ENCODE results near the gene ZFR2. TPM values are rescaled to one million over a fixed set of nuclear protein-coding genes. Genes with fewer than 3 reads are reported as not detected.
"Not testable (repeated sequence)": the region's sequence is repeated elsewhere in the genome, so short reads cannot be mapped to it uniquely, and the experiment has no call there.

The ZFR2 gene
- total and polyA plus RNA-seq, 10 of the 15 experiments (the other 5 are each of a cell fraction or from before 2014, with no cell fraction given): 0.18 TPM; not detected in 9

GRCh38 chr19:3765757-3766156, 103.1 kb downstream of the ZFR2 start:
- H4K20me1 ChIP-seq (ENCODE audit: control insufficient read depth, insufficient read depth); H3K27me3 ChIP-seq (replicated peaks in 1 of 2; ENCODE audit: control insufficient read depth in 2 of 2, insufficient read depth in 2 of 2, low read length in 1 of 2); ATAC-seq; BruUV-seq (replicated peaks); CTCF ChIA-PET; intact Hi-C loops (cut with micrococcal nuclease; ENCODE audit: unreplicated experiment); H3K9me3 ChIP-seq (replicated peaks; ENCODE audit: control insufficient read depth, insufficient read depth, low read length); RAD21 ChIA-PET (ENCODE audit: unreplicated experiment); H3K4me3 ChIP-seq; FAIRE-seq; H3K27ac ChIP-seq (ENCODE audit: control insufficient read depth, insufficient read depth); H2AFZ ChIP-seq (ENCODE audit: control insufficient read depth, low read depth, low read length); H3K9ac ChIP-seq (ENCODE audit: control insufficient read depth, insufficient read depth, low read length); H3K4me2 ChIP-seq (ENCODE audit: control insufficient read depth, insufficient read depth); H3K4me1 ChIP-seq (ENCODE audit: control insufficient read depth, insufficient read depth, low read length); SMC1A ChIA-PET (ENCODE audit: uncharacterized antibody, unreplicated experiment); DNase-seq (ENCODE audit: low read depth, low spot score); in situ Hi-C loops (cut with MboI): not testable (repeated sequence)
- 98% methylated on average over 5 of the region's 5 CpGs for WGBS (ENCODE audit: insufficient coverage, insufficient replicate concordance, low lambda C conversion rate, missing lambda C conversion rate)
- Histone ChIP-seq H3K79me2 (ENCODE audit: control insufficient read depth, insufficient read depth, low read length) (peaks cover 15% of the 10 kb centered on the region), H3K36me3 (ENCODE audit: control insufficient read depth in 2 of 2, insufficient read depth in 2 of 2, low read length in 1 of 2) (peaks cover 0 to 18% of the 10 kb centered on the region in 2 experiments; a peak in 2 of 4 replicates)
- POLR2A ChIA-PET: interaction anchor here (0.6 kb wide), 1 partner anchor 859 kb away, joined by 8 read pairs; no protein-coding TSS in a partner anchor

- peaks cover 4% of the 10 kb centered on the region; the same call in 1 of the 2 replicates for H3K4me1 ChIP-seq (ENCODE audit: control insufficient read depth, insufficient read depth, low read length)
- in situ Hi-C loops (cut with MboI) (no loop called here), intact Hi-C loops (cut with micrococcal nuclease; ENCODE audit: unreplicated experiment) (no loop called here)
- no peaks in the 10 kb centered on the region for H4K20me1 ChIP-seq (ENCODE audit: control insufficient read depth, insufficient read depth)
- no peak overlapping the region for H3K4me3 ChIP-seq
- H3K9me3 ChIP-seq (replicated peaks; ENCODE audit: control insufficient read depth, insufficient read depth, low read length): no peaks in the 10 kb centered on the region
- ChIA-PET POLR2A (no interaction called here), RAD21 (ENCODE audit: unreplicated experiment) (no interaction called here), SMC1A (ENCODE audit: uncharacterized antibody, unreplicated experiment) (no interaction called here), CTCF (no interaction called here)
- peaks cover 17% of the 10 kb centered on the region for H3K79me2 ChIP-seq (ENCODE audit: control insufficient read depth, insufficient read depth, low read length)
- 89% methylated on average over 12 of the region's 12 CpGs for WGBS (ENCODE audit: insufficient coverage, insufficient replicate concordance, low lambda C conversion rate, missing lambda C conversion rate)
- H3K9ac ChIP-seq (ENCODE audit: control insufficient read depth, insufficient read depth, low read length): no peak overlapping the region
- no peak overlapping the region for H2AFZ ChIP-seq (ENCODE audit: control insufficient read depth, low read depth, low read length)
- ATAC-seq (no peak), DNase-seq (ENCODE audit: low read depth, low spot score) (no peak), FAIRE-seq (no peak)
- H3K27ac ChIP-seq (ENCODE audit: control insufficient read depth, insufficient read depth): no peak overlapping the region
- no peak overlapping the region for H3K4me2 ChIP-seq (ENCODE audit: control insufficient read depth, insufficient read depth)
- BruUV-seq (replicated peaks): no TSS peak
- H3K27me3 ChIP-seq (replicated peaks in 1 of 2; ENCODE audit: control insufficient read depth in 2 of 2, insufficient read depth in 2 of 2, low read length in 1 of 2): no peaks in the 10 kb centered on the region
- peaks cover 0 to 18% of the 10 kb centered on the region in 2 experiments; a peak in 2 of 4 replicates for H3K36me3 ChIP-seq (ENCODE audit: control insufficient read depth in 2 of 2, insufficient read depth in 2 of 2, low read length in 1 of 2)
- no peak for TF ChIP-seq JUND (IDR thresholded peaks at IDR 0.05; ENCODE audit: low read depth, low read length)
- TF ChIP-seq KLF5 (IDR thresholded peaks at IDR 0.05; ENCODE audit: partially characterized antibody): no peak
- no peak for TF ChIP-seq NBN (IDR thresholded peaks at IDR 0.05)
- TF ChIP-seq, protein P1, sequence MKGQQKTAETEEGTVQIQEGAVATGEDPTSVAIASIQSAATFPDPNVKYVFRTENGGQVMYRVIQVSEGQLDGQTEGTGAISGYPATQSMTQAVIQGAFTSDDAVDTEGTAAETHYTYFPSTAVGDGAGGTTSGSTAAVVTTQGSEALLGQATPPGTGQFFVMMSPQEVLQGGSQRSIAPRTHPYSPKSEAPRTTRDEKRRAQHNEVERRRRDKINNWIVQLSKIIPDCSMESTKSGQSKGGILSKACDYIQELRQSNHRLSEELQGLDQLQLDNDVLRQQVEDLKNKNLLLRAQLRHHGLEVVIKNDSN (IDR thresholded peaks at IDR 0.05; ENCODE audit: borderline replicate concordance, extremely low read length, insufficient read depth, low read depth, low read length): no peak
- TF ChIP-seq ETV6 (conservative IDR thresholded peaks at IDR 0.05 in 1 of 2, IDR thresholded peaks at IDR 0.05 in 1 of 2; ENCODE audit: borderline replicate concordance in 1 of 2, low read depth in 1 of 2): no peak
- TF ChIP-seq SUPT20H (IDR thresholded peaks at IDR 0.05; ENCODE audit: borderline replicate concordance, control insufficient read depth, low read depth, low read length): no peak
- TF ChIP-seq CBFB (IDR thresholded peaks at IDR 0.05; ENCODE audit: low read depth): no peak
- TF ChIP-seq CTCF (IDR thresholded peaks at IDR 0.05 in 2 of 3, conservative IDR thresholded peaks at IDR 0.05 in 1 of 3; ENCODE audit: control insufficient read depth in 2 of 3, extremely low read depth in 1 of 3, insufficient read depth in 1 of 3, low read depth in 3 of 3, low read length in 3 of 3): no peak
- TF ChIP-seq EP300 (IDR thresholded peaks at IDR 0.05; ENCODE audit: borderline replicate concordance in 1 of 2, control insufficient read depth in 1 of 2, low read depth in 2 of 2, low read length in 2 of 2): no peak
- no peak for TF ChIP-seq HDAC2 (IDR thresholded peaks at IDR 0.05)
Observed at GRCh38 chr19:3765121-3765520, 103.7 kb downstream of the ZFR2 start.
